ENCODE data around the gene TLX1.

DNA sequence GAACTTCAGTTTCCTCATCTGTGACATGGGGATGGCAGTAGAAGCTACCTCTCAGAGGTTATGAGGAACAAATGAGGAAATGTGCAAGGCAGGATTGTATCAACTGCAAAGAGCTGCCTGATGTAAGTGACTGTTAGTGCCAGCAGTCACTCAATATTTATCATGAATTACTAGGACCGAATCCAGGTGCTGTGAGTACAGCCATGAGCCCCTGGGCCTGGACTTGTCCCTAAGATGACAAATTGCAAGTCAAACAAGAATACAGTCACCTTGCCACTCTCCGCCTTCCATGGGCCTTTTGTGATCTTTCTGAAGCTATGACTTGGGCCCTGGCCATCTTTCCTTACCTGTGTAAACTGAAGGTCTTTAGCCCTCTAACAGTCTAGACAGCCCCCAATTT, 27.7 kb upstream of the TLX1 start:
- TF ChIP-seq, protein P1, sequence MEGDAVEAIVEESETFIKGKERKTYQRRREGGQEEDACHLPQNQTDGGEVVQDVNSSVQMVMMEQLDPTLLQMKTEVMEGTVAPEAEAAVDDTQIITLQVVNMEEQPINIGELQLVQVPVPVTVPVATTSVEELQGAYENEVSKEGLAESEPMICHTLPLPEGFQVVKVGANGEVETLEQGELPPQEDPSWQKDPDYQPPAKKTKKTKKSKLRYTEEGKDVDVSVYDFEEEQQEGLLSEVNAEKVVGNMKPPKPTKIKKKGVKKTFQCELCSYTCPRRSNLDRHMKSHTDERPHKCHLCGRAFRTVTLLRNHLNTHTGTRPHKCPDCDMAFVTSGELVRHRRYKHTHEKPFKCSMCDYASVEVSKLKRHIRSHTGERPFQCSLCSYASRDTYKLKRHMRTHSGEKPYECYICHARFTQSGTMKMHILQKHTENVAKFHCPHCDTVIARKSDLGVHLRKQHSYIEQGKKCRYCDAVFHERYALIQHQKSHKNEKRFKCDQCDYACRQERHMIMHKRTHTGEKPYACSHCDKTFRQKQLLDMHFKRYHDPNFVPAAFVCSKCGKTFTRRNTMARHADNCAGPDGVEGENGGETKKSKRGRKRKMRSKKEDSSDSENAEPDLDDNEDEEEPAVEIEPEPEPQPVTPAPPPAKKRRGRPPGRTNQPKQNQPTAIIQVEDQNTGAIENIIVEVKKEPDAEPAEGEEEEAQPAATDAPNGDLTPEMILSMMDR (IDR thresholded peaks at IDR 0.05; ENCODE audit: low read depth, low read length, poor library complexity, severe bottlenecking) = no peak
- TF ChIP-seq EZH2phosphoT487 (IDR thresholded peaks at IDR 0.05; ENCODE audit: borderline replicate concordance, low read length) = no peak
